Skin of body (tissue), 2 donors: ENCODE measurements around the gene STH. TPM values are rescaled to one million over a fixed set of nuclear protein-coding genes. Genes with fewer than 3 reads are reported as not detected.
"Not testable (repeated sequence)": the region's sequence is repeated elsewhere in the genome, so short reads cannot be mapped to it uniquely, and the experiment has no call there.

Source experiments
- DNase-seq: peaks from one replicate; lab custom pipeline; 2025; lab: John Stamatoyannopoulos, UW
- total RNA-seq: library from RNA; depleted of rRNA; stranded (reverse); fragments of >200 nt; gene quantifications from one replicate; pipeline ENCODE4 v1.2.3, GENCODE V29; 2014

Gene STH
- total RNA-seq, 1 donor from 2014 or later = not detected

- no peak for DNase-seq
These were observed 5.1 kb downstream of the STH start for GRCh38 chr17:46003907-46004748.

GRCh38 chr17:46006082-46006481 lies 7.0 kb downstream of the STH start:
- DNase-seq = not testable (repeated sequence)

- no peak for DNase-seq
These were observed 8.5 kb downstream of the STH start for GRCh38 chr17:46007461-46007965.

- no peak for DNase-seq
These were observed 9.5 kb downstream of the STH start for GRCh38 chr17:46008591-46008990.

GRCh38 chr17:46009681-46010596 lies 10.9 kb downstream of the STH start:
- no peak for DNase-seq

- no peak for DNase-seq
These were observed 11.6 kb downstream of the STH start for GRCh38 chr17:46010597-46011186.

- DNase-seq = no peak
These were observed 12.9 kb downstream of the STH start for GRCh38 chr17:46011711-46012505.

- DNase-seq = no peak
These were observed 13.5 kb downstream of the STH start for GRCh38 chr17:46012506-46013079.

- DNase-seq = no peak
These were observed 14.1 kb downstream of the STH start for GRCh38 chr17:46013127-46013501.

- peak; percentile 76 for DNase-seq
These were observed 14.6 kb downstream of the STH start for GRCh38 chr17:46013502-46014165.

GRCh38 chr17:46019408-46019925 lies 20.4 kb downstream of the STH start:
- DNase-seq = not testable (repeated sequence)

GRCh38 chr17:46020023-46020761 lies 21.1 kb downstream of the STH start:
- DNase-seq = no peak

GRCh38 chr17:46020998-46021397 lies 21.9 kb downstream of the STH start:
- DNase-seq = no peak

- DNase-seq = not testable (repeated sequence)
These were observed 24.3 kb downstream of the STH start for GRCh38 chr17:46023366-46023765.

GRCh38 chr17:46023783-46024388 lies 24.8 kb downstream of the STH start:
- DNase-seq = no peak

GRCh38 chr17:46024590-46024989 lies 25.5 kb downstream of the STH start:
- no peak for DNase-seq

- DNase-seq = no peak
These were observed 26.0 kb downstream of the STH start for GRCh38 chr17:46025060-46025459.

- no peak for DNase-seq
These were observed 26.6 kb downstream of the STH start for GRCh38 chr17:46025510-46026165.
